Measurements from ENCODE around the gene LSM3. TPM values are rescaled to one million over a fixed set of nuclear protein-coding genes. Genes with fewer than 3 reads are reported as not detected.

The LSM3 gene
- total RNA-seq, 2 experiments from 2014 or later, result 12.4 to 21.9 TPM

DNA sequence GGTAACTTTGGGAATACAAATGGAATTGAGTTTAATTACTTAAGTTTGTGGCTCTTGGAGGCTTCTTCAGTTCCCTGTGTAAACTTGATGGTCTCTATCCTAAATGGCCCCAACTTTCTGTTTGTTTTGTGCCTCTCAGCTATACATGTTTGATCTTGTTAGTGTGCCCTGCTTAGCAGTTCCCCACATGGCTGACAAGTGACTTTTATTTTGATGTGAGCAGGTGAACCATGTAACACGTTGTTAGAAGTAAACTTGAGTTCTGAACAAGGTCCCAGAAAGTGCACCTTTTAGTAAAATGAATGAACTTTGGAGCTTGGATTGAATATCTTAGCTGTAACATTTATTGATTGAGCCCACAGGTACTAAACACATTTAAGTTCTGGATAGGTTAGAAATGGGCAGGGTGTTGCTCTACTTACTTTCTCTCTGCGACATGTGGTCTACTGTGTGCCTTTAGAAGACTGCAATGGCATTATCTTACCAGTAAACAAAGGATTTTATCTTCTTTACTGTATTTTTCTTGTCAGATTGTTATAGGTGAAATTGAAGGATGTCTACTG is 4.5 kb downstream of the LSM3 start:
- BruUV-seq (replicated peaks), result no TSS peak
- Histone ChIP-seq H3K4me2 (ENCODE audit: low read length) (no peak overlapping the region), H3K4me1 (ENCODE audit: insufficient read depth, low read length, poor library complexity, severe bottlenecking) (peaks cover 15% of the 10 kb centered on the region), H3K9me3 (ENCODE audit: low read length) (no peaks in the 10 kb centered on the region), H3K79me2 (ENCODE audit: insufficient read depth, low read depth, low read length) (peaks cover 53% of the 10 kb centered on the region), H3K36me3 (ENCODE audit: insufficient read depth, low read length) (peaks cover 68% of the 10 kb centered on the region), H4K20me1 (ENCODE audit: insufficient read depth, low read length) (no peaks in the 10 kb centered on the region; the same call in 1 of the 2 replicates), H3K9me2 (ENCODE audit: insufficient read depth, low read length) (no peaks in the 10 kb centered on the region), H3K4me3 (ENCODE audit: low read depth, low read length, poor library complexity, severe bottlenecking) (no peak overlapping the region), H2AFZ (ENCODE audit: low read length) (no peak overlapping the region), H3K27ac (ENCODE audit: low read depth, low read length, poor library complexity, severe bottlenecking) (no peak overlapping the region)
- TF ChIP-seq EZH2phosphoT487 (IDR thresholded peaks at IDR 0.05; ENCODE audit: borderline replicate concordance, low read depth, low read length) (no peak), CTCF (conservative IDR thresholded peaks at IDR 0.05; ENCODE audit: low read length) (no peak)
- intact Hi-C loops (cut with micrococcal nuclease; ENCODE audit: unreplicated experiment), result no loop called here
- ChIA-PET POLR2A (interaction anchor here (0.8 kb wide), 1 partner anchor 9 kb away, joined by 3 read pairs; no protein-coding TSS in a partner anchor), CTCF (ENCODE audit: unreplicated experiment) (no interaction called here)
- no peak for DNase-seq (ENCODE audit: low spot score)

DNA sequence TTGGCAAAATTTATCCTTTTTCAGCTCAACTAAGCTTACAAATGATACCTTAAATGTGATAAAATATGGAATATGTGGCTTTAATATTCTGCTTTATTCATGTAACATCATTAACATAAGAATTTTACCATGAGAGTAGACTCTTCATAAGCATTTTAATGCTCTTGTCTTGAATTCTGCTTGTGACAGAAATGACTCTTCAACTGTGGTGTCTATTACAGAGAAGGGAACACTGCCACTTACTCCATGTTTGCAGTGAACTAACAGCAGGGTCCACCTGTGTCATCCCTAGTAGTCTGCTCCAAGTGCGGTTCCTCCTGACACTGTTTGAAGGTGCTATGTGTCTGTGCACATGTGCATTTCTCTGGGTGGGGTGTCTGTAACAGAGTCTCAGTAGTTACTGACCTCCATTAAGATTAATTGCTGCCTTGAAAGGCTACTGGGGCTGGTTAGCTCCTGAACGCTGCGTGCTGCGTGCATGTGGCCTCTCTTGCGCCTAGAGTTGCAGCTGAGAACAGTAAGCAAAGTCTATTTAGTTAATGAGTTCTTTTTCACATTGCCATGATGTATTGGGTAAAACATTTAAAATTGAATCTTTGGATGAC is 8.3 kb downstream of the LSM3 start:
- no peak for DNase-seq (ENCODE audit: low spot score)
- TF ChIP-seq CTCF (conservative IDR thresholded peaks at IDR 0.05; ENCODE audit: low read length) (no peak), EZH2phosphoT487 (IDR thresholded peaks at IDR 0.05; ENCODE audit: borderline replicate concordance, low read depth, low read length) (no peak)
- no peaks in the 10 kb centered on the region for H3K9me2 ChIP-seq (ENCODE audit: insufficient read depth, low read length)
- H3K4me3 ChIP-seq (ENCODE audit: low read depth, low read length, poor library complexity, severe bottlenecking), result no peak overlapping the region
- peaks cover 81% of the 10 kb centered on the region for H3K36me3 ChIP-seq (ENCODE audit: insufficient read depth, low read length)
- no TSS peak for BruUV-seq (replicated peaks)
- no peak overlapping the region for H3K27ac ChIP-seq (ENCODE audit: low read depth, low read length, poor library complexity, severe bottlenecking)
- ChIA-PET CTCF (ENCODE audit: unreplicated experiment) (no interaction called here), POLR2A (interaction anchor here (0.5 kb wide), 1 partner anchor 466 kb away, joined by 3 read pairs; no protein-coding TSS in a partner anchor)
- intact Hi-C loops (cut with micrococcal nuclease; ENCODE audit: unreplicated experiment), result no loop called here
- H4K20me1 ChIP-seq (ENCODE audit: insufficient read depth, low read length), result no peaks in the 10 kb centered on the region; the same call in 1 of the 2 replicates
- H3K9me3 ChIP-seq (ENCODE audit: low read length), result no peaks in the 10 kb centered on the region
- H3K4me2 ChIP-seq (ENCODE audit: low read length), result no peak overlapping the region
- peaks cover 27% of the 10 kb centered on the region; the same call in 1 of the 2 replicates for H3K79me2 ChIP-seq (ENCODE audit: insufficient read depth, low read depth, low read length)
- no peak overlapping the region for H2AFZ ChIP-seq (ENCODE audit: low read length)
- peaks cover 8% of the 10 kb centered on the region for H3K4me1 ChIP-seq (ENCODE audit: insufficient read depth, low read length, poor library complexity, severe bottlenecking)
